Testis (tissue), 3 donors: ENCODE measurements around the gene PMFBP1. TPM values are rescaled to one million over a fixed set of nuclear protein-coding genes. Genes with fewer than 3 reads are reported as not detected.
A peak's percentile ranks its signal among the peaks of the same experiment; 100 is the strongest.

Experiments used
- DNase-seq: peaks from one replicate; pipeline ENCODE4 v3.0.0-alpha.2; 2019
- H3K27ac ChIP-seq, 2 donors: fragments of 200-600 bp; sonication (generic); one replicate each; pipeline ENCODE4 v1.5.1; 2019
- H3K27me3 ChIP-seq: fragments of 200-600 bp; sonication (generic); one replicate; pipeline ENCODE4 v1.5.1; 2019
- H3K36me3 ChIP-seq: fragments of 200-600 bp; sonication (generic); one replicate; pipeline ENCODE4 v1.5.1; 2017; ENCODE audit warnings: low read depth; ENCODE audit errors: missing control alignments
- H3K4me1 ChIP-seq: fragments of 200-600 bp; sonication (generic); one replicate; pipeline ENCODE4 v1.5.1; 2019
- H3K4me3 ChIP-seq, 2 donors: fragments of 200-600 bp; sonication (generic); one replicate each; pipeline ENCODE4 v1.5.1; 2017 to 2019
- H3K9me3 ChIP-seq: fragments of 200-600 bp; sonication (generic); one replicate; pipeline ENCODE4 v1.5.1; 2017
- POLR2A ChIP-seq: fragments of 450-650 bp; IDR thresholded peaks from one replicate; pipeline ENCODE4 v1.6.1; 2017; ENCODE audit warnings: antibody characterized with exemption, mild to moderate bottlenecking, moderate library complexity
- WGBS, 2 donors: methylation state at CpG; one replicate each; pipeline ENCODE4 v1.1.5; 2018; 5-methylcytosine and 5-hydroxymethylcytosine counted together
- intact Hi-C: fragments of 100-400 bp; cut with DNase I; formaldehyde crosslinking; loops from one replicate; pipeline ENCODE4 v1.15.1; 2023; ENCODE audit warnings: low total_unique reads
- polyA plus RNA-seq: library from polyadenylated mRNA; stranded (reverse); fragments of 350-450 nt; fragmentation: Illumina TruSeq; extraction: RNeasy Lipid Tissue Mini Kit (QIAGEN cat#74804); gene quantifications from one replicate; pipeline ENCODE4 v1.2.3, GENCODE V29; 2014; ENCODE audit warnings: low read depth, low replicate concordance; ENCODE audit not compliant: insufficient read depth
- total RNA-seq, 2 donors: library from RNA; depleted of rRNA; stranded (reverse); fragments of >200 nt; gene quantifications; one replicate each; pipeline ENCODE4 v1.2.3, GENCODE V29; 2016
- TF ChIP-seq, protein P1 (sequence below), 3 experiments: fragments of 450-650 bp in 2 of 3; fragments of 200-600 bp in 1 of 3; sonication (generic) in 1 of 3; IDR thresholded peaks; one replicate each; pipeline ENCODE4 v1.5.1; 2016 to 2019; ENCODE audit warnings: antibody characterized with exemption in 3 of 3, mild to moderate bottlenecking in 2 of 3, moderate library complexity in 1 of 3

Gene PMFBP1
- total and polyA plus RNA-seq, 3 donors from 2014 or later, result 14.4 to 33.5 (median 24.3) TPM

DNA sequence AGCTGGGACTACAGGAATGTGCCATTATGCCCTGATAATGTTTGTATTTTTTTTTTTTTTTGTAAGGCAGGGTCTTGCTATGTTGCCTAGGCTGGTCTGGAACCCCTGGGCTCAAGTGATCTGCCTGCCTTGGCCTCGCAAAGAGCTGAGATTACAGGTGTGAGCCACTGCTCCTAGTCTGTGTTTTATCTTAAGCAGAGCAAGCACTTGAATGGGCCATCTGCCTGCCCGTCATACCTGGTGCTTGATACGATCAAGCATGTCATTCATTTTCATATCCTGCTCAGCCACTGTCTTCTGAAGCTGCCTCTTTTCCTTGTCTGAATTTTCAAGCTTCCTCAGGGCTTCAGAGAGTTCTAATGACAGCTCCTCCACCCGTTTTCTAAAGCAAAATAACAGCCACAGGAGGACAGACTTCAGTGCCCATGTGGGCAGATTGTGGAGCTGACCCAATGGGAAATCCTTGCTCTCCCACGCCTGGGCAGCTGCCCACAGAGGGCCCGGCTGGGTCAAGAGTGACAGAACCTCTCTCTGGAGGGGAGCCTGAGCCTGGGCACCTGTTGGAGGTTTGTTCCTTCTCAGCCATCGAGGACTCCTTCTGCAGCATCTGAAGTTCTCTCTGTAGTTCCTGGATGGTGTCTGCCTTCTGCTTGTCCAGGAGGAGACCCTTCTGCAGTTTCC lies 41.8 kb downstream of the PMFBP1 start:
- Histone ChIP-seq H3K4me3 (no peak overlapping the region), H3K27me3 (no peaks in the 10 kb centered on the region), H3K36me3 (no peaks in the 10 kb centered on the region), H3K4me1 (peaks cover 6% of the 10 kb centered on the region), H3K9me3 (no peaks in the 10 kb centered on the region), H3K27ac (peak overlapping the region in 1 of 2 donors; percentile 28)
- intact Hi-C loops, result no loop called here
- peak; percentile 65 for DNase-seq
- TF ChIP-seq, protein P1, sequence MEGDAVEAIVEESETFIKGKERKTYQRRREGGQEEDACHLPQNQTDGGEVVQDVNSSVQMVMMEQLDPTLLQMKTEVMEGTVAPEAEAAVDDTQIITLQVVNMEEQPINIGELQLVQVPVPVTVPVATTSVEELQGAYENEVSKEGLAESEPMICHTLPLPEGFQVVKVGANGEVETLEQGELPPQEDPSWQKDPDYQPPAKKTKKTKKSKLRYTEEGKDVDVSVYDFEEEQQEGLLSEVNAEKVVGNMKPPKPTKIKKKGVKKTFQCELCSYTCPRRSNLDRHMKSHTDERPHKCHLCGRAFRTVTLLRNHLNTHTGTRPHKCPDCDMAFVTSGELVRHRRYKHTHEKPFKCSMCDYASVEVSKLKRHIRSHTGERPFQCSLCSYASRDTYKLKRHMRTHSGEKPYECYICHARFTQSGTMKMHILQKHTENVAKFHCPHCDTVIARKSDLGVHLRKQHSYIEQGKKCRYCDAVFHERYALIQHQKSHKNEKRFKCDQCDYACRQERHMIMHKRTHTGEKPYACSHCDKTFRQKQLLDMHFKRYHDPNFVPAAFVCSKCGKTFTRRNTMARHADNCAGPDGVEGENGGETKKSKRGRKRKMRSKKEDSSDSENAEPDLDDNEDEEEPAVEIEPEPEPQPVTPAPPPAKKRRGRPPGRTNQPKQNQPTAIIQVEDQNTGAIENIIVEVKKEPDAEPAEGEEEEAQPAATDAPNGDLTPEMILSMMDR (IDR thresholded peaks at IDR 0.05), result no peak
- TF ChIP-seq POLR2A, result no peak
- 65 to 76% methylated on average over 7 of the region's 7 CpGs for WGBS, 2 donors

DNA sequence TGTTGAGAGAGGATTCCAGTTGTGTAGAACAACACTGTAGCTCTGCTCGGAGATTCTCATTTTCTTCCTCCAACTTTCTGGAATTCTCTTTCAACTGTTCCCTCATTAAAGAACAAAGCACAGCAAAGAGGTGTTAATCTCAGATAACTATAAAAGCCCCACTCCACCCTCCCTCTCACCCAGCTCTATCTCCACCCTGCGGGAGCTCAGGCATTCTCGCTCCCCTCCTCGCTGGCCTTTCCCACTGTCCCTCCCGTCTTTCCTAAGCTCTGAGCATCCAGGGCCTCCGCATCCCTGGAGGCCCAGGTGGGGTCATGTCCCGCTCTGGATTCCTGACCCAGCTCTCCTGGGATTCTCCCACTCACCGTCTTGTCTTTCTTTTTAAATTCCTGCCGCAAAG lies 43.3 kb downstream of the PMFBP1 start:
- peaks cover 8% of the 10 kb centered on the region for H3K4me1 ChIP-seq
- intact Hi-C loops, result no loop called here
- H3K4me3 ChIP-seq, result no peak overlapping the region
- H3K27me3 ChIP-seq, result no peaks in the 10 kb centered on the region
- DNase-seq, result no peak
- no peaks in the 10 kb centered on the region for H3K36me3 ChIP-seq
- no peak for TF ChIP-seq POLR2A
- TF ChIP-seq, protein P1 (IDR thresholded peaks at IDR 0.05), result no peak
- no peaks in the 10 kb centered on the region for H3K9me3 ChIP-seq
- 65 to 76% methylated on average over 9 of the region's 9 CpGs for WGBS, 2 donors
- no peak overlapping the region for H3K27ac ChIP-seq

GRCh38 chr16:72126429-72126765 lies 45.6 kb downstream of the PMFBP1 start:
- H3K36me3 ChIP-seq, result no peaks in the 10 kb centered on the region
- H3K27ac ChIP-seq, result no peak overlapping the region
- 57 to 61% methylated on average over 2 of the region's 2 CpGs for WGBS, 2 donors
- TF ChIP-seq, protein P1 (IDR thresholded peaks at IDR 0.05), result no peak
- TF ChIP-seq POLR2A, result no peak
- no peak for DNase-seq
- intact Hi-C loops, result no loop called here
- H3K27me3 ChIP-seq, result no peaks in the 10 kb centered on the region
- peaks cover 8% of the 10 kb centered on the region for H3K4me1 ChIP-seq
- no peaks in the 10 kb centered on the region for H3K9me3 ChIP-seq
- no peak overlapping the region for H3K4me3 ChIP-seq

DNA sequence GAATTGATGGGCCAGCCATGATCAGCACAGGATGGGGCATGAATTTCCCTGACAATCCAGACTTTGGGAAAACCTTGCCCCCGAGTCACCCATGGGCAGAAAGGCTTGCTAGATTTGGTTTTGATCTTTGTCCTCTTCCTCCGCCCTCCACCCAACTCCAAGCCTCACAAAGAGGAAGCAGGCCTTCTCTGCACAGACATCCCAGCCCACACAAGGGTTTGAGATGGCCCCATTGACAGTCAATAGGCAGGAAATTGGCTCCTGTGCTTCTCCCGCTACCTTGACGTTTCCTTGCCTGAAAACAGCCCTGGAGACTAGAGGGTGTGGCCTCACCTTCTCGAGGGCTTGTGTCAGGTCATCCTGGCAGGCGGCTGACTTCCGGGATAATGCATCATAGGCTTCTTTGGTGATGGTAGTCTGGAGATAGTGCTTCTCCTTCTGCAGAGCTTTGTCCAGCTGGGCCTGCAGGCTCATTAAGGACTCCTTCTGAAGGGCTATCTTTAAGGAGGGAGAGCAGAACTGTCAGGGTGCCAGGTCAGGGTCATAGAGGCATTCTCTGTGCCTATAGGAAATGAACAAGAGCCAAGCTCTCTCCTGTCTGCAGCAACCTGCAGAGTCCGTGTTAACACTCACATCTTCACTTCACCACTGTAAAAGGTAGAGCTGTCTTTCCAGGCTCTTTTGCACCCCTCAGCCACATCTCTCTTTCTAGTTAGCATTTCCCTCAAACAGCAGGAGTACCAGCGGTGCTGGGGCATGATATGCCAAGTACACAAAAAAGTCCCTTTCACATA lies 46.1 kb downstream of the PMFBP1 start:
- Histone ChIP-seq H3K27ac (peak overlapping the region in 1 of 2 donors; percentile 36), H3K4me3 (no peak overlapping the region), H3K9me3 (no peaks in the 10 kb centered on the region), H3K27me3 (no peaks in the 10 kb centered on the region), H3K4me1 (peaks cover 8% of the 10 kb centered on the region), H3K36me3 (no peaks in the 10 kb centered on the region)
- 71 to 75% methylated on average over 9 of the region's 9 CpGs for WGBS, 2 donors
- TF ChIP-seq POLR2A, result no peak
- TF ChIP-seq, protein P1 (IDR thresholded peaks at IDR 0.05), result no peak
- DNase-seq, result no peak
- intact Hi-C loops, result no loop called here
